ENCODE data around the gene NOS3. TPM values are rescaled to one million over a fixed set of nuclear protein-coding genes. Genes with fewer than 3 reads are reported as not detected.

Gene NOS3
- total and polyA plus RNA-seq, 2 of the 13 experiments (the other 11 are each of a cell fraction or from before 2014, with no cell fraction given), result 3.7 to 7.5 TPM

GRCh38 chr7:151028131-151028947, 37.5 kb downstream of the NOS3 start, which contains the start of gene ABCB8 (continued):
- TF ChIP-seq HNF1B (CRISPR knock-in tag; IDR thresholded peaks at IDR 0.05) (peak; percentile 85), ZNF432 (CRISPR knock-in tag; IDR thresholded peaks at IDR 0.05; ENCODE audit: borderline replicate concordance) (no peak), RFX3 (CRISPR knock-in tag; IDR thresholded peaks at IDR 0.05) (peak; percentile 76), MTA3 (CRISPR knock-in tag; IDR thresholded peaks at IDR 0.05) (no peak), ZHX2 (IDR thresholded peaks at IDR 0.05; ENCODE audit: low read depth) (no peak), ZHX2 (CRISPR knock-in tag; IDR thresholded peaks at IDR 0.05; ENCODE audit: borderline replicate concordance) (no peak), THYN1 (CRISPR knock-in tag; IDR thresholded peaks at IDR 0.05; ENCODE audit: borderline replicate concordance, low read depth) (no peak), SOX5 (CRISPR knock-in tag; IDR thresholded peaks at IDR 0.05; ENCODE audit: borderline replicate concordance) (no peak; the same call in 1 of the 2 replicates), MAX (IDR thresholded peaks at IDR 0.05) (peak; percentile 61), DNMT3B (CRISPR knock-in tag; conservative IDR thresholded peaks at IDR 0.05) (0 out of 2 replicates have a peak, but pooled peaks have one; percentile 24), SETDB1 (CRISPR knock-in tag; IDR thresholded peaks at IDR 0.05; ENCODE audit: borderline replicate concordance) (no peak), ZBTB46 (CRISPR knock-in tag; IDR thresholded peaks at IDR 0.05; ENCODE audit: borderline replicate concordance) (no peak), TCF7L2 (IDR thresholded peaks at IDR 0.05; ENCODE audit: low read depth, low read length) (no peak), ZNF747 (CRISPR knock-in tag; IDR thresholded peaks at IDR 0.05; ENCODE audit: borderline replicate concordance) (no peak), ZNF282 (IDR thresholded peaks at IDR 0.05; ENCODE audit: partially characterized antibody) (no peak), ZNF138 (CRISPR knock-in tag; IDR thresholded peaks at IDR 0.05; ENCODE audit: low read depth) (no peak), DR1 (CRISPR knock-in tag; IDR thresholded peaks at IDR 0.05) (no peak; the same call in 1 of the 2 replicates), CBX2 (IDR thresholded peaks at IDR 0.05; ENCODE audit: low read depth, low read length) (no peak), CBX2 (CRISPR knock-in tag; IDR thresholded peaks at IDR 0.05; ENCODE audit: low read depth) (no peak), ZNF773 (CRISPR knock-in tag; IDR thresholded peaks at IDR 0.05; ENCODE audit: borderline replicate concordance) (no peak), ZNF354B (CRISPR knock-in tag; IDR thresholded peaks at IDR 0.05) (no peak)
